Upper lobe of left lung (tissue), 4 donors: ENCODE measurements around the gene KPNA6.

Source experiments
- CTCF ChIP-seq, 6 experiments: fragments of 450-650 bp in 4 of 6; fragments of 200-600 bp in 2 of 6; sonication (generic) in 2 of 6; IDR thresholded peaks; one replicate each; pipeline ENCODE4 v1.5.1; 2016 to 2019; ENCODE audit warnings: antibody characterized with exemption in 6 of 6
- POLR2A ChIP-seq, 4 donors: fragments of 450-650 bp; IDR thresholded peaks; one replicate each; pipeline ENCODE4 v1.5.1; 2016 to 2017; ENCODE audit warnings: antibody characterized with exemption in 4 of 4, mild to moderate bottlenecking in 2 of 4
- POLR2AphosphoS5 ChIP-seq, 2 donors: sonication (generic); formaldehyde crosslinking; IDR thresholded peaks; one replicate each; pipeline ENCODE4 v1.5.1; 2017; ENCODE audit warnings: antibody characterized with exemption in 2 of 2

- no peak for TF ChIP-seq CTCF (IDR thresholded peaks at IDR 0.05)
- no peak for TF ChIP-seq POLR2AphosphoS5 (IDR thresholded peaks at IDR 0.05)
- no peak for TF ChIP-seq POLR2A (IDR thresholded peaks at IDR 0.05)
Measured at GRCh38 chr1:32198237-32199042, 90.6 kb downstream of the KPNA6 start.
